ENCODE results near the gene RBM19.

The RBM19 gene

DNA sequence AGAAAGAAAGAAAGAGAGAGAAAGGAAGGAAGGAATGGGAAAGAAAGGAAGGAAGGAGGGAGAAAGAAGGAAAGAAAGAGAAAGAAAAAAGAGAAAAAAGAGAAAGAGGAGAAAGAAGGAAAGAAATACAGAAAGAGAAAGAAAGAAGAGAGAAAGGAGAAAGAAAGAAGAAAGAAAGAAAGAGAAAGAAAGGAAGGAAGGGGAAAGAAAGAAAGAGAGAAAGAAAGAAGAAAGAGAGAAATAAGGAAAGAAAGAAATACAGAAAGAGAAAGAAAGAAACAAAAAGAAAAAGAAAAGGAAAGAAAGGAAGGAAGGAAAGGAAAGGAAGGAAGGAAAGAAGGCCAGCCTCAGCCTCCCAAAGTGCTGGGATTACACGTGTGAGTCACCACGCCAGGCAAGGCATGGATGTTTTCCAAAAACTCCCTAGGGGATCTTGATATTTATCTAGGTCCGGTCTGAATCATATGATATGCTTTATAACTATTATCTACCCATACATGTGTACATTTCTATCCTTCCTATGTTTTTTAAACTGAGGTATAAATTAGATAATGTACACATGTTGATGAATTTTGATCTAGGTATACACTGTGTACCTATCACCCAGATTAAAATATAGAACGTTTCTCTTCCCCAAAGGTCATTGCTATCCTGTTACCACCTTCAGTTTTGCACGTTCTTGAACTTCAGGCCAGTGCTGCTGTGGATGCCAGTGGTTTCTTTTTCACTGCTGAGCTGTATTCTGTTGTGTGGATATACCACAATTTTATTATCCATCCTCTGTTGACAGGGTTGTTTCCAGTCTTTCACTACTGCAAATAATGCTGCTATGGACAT is 177.9 kb downstream of the RBM19 start:
- H3K36me3 Mint-ChIP-seq = peaks cover 3% of the 10 kb centered on the region
- no peaks in the 10 kb centered on the region for H3K4me1 Mint-ChIP-seq
- H3K27me3 Mint-ChIP-seq = no peaks in the 10 kb centered on the region
- H3K27ac Mint-ChIP-seq = no peak overlapping the region
- peaks cover 8% of the 10 kb centered on the region for H3K9me3 Mint-ChIP-seq
- DNase-seq (ENCODE audit: low spot score in 2 of 2) (no peak), ATAC-seq (ENCODE audit: low read depth) (no peak)
- no peak overlapping the region for H3K4me3 Mint-ChIP-seq

DNA sequence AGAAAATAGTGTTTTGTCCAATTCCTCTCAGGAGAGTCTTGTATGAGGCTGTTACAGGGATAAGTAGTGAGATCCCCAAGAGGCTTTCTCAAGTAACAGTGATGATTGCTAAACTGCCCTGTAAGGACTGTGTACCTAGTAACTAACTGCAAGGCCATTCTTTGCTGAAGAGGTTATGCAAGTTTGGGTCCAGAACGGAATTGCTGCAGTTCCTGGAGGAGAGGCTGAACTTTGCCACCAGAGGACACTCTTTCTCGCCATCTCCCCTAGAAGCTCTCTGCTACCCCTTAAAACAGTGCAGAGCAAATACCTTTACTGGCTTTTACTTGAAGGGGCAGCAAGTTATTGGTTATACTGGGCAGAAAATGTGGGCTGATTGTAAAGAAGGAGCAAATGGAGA is 180.0 kb downstream of the RBM19 start:
- no peak overlapping the region for H3K27ac Mint-ChIP-seq
- H3K36me3 Mint-ChIP-seq = peaks cover 3% of the 10 kb centered on the region
- no peaks in the 10 kb centered on the region for H3K4me1 Mint-ChIP-seq
- ATAC-seq (ENCODE audit: low read depth) (no peak), DNase-seq (ENCODE audit: low spot score in 2 of 2) (no peak)
- peaks cover 11% of the 10 kb centered on the region for H3K9me3 Mint-ChIP-seq
- H3K4me3 Mint-ChIP-seq = no peak overlapping the region
- peaks cover 7% of the 10 kb centered on the region for H3K27me3 Mint-ChIP-seq

DNA sequence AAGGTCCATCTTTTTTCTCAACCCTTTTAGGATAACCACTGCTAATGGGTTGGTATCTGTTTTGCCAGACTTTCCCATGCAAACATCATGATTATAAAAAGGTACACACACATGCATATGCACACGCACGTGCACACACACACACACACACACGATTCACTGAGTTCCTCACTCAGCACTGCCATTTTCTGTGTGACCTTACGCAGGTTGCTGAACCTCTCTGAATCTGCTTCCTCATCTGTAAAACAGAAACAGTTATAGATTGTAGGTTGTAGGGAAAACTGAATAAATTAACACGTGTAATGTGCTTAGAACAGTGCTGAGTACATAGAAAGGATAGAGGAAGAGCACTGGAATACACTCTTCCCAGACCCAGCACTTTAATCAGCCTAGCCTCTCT is 182.3 kb downstream of the RBM19 start:
- peaks cover 2% of the 10 kb centered on the region for H3K36me3 Mint-ChIP-seq
- no peak overlapping the region for H3K27ac Mint-ChIP-seq
- DNase-seq (ENCODE audit: low spot score in 2 of 2) = no peak
- no peaks in the 10 kb centered on the region for H3K4me1 Mint-ChIP-seq
- peaks cover 10% of the 10 kb centered on the region for H3K9me3 Mint-ChIP-seq
- ATAC-seq (ENCODE audit: low read depth) = no peak
- peaks cover 18% of the 10 kb centered on the region for H3K27me3 Mint-ChIP-seq
- no peak overlapping the region for H3K4me3 Mint-ChIP-seq

DNA sequence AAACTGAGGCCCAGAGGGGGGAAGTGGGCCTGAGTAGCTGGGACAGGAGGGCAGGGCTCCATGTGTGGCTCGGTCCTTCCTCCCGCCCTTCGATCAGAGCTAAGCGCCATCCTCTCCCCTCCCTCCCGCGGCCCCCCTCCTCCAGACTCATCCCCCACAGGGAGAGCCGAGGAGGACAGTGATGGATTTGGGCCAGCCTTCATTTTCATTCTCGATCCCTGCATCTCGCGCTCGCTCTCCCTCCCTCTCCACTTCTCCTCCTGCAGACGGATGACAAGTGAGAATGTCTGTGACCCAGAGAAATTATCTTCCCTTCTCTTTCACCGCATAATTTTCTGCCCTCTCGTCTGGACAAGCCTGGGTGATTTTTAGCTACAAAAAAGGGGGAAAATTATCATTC is 183.3 kb downstream of the RBM19 start:
- Mint-ChIP-seq H3K36me3 (no peaks in the 10 kb centered on the region), H3K4me3 (no peak overlapping the region), H3K27me3 (peaks cover 20% of the 10 kb centered on the region), H3K4me1 (no peaks in the 10 kb centered on the region), H3K9me3 (peaks cover 7% of the 10 kb centered on the region), H3K27ac (no peak overlapping the region)
- ATAC-seq (ENCODE audit: low read depth) = no peak
- DNase-seq (ENCODE audit: low spot score in 2 of 2) = no peak

DNA sequence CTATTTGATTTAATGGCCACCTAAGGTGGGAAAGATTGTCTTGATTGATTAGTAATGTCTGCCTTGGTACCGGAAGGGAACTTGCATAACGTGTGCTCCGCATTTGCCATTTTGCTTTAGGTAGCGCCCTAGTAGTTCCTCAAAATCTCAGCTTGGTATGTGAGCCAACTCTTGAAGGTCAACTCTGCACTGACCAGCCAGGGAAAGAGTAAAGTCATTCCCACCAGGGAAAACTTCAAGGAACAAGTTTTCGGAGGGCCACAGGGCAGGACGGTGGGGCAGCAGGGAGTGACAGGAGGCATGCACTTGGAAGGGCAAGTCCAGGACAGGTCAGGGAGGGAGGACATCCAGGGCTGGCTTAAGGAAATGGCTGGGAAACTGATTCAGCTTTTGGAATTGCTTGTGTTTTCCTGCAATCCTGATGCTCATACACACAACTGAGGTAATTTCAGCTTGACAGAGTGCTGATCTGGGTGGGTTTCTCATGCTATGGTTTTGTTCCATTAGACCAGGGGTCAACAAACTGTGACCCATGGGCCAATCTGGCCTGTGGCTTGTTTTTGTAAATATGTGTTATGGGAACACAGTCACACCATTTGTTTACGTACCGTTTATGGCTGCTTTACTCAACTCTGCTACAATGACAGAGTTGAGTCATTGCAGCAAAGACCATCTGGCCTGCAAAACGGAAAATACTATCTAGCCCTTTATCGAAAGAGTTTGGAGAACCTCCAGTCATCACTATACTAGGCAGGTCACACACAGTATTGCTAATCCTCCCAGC is 184.5 kb downstream of the RBM19 start:
- Mint-ChIP-seq H3K4me3 (no peak overlapping the region), H3K27ac (no peak overlapping the region), H3K27me3 (peaks cover 25% of the 10 kb centered on the region), H3K4me1 (no peaks in the 10 kb centered on the region), H3K36me3 (no peaks in the 10 kb centered on the region), H3K9me3 (peaks cover 4% of the 10 kb centered on the region)
- no peak for DNase-seq (ENCODE audit: low spot score in 2 of 2)
- no peak for ATAC-seq (ENCODE audit: low read depth)

DNA sequence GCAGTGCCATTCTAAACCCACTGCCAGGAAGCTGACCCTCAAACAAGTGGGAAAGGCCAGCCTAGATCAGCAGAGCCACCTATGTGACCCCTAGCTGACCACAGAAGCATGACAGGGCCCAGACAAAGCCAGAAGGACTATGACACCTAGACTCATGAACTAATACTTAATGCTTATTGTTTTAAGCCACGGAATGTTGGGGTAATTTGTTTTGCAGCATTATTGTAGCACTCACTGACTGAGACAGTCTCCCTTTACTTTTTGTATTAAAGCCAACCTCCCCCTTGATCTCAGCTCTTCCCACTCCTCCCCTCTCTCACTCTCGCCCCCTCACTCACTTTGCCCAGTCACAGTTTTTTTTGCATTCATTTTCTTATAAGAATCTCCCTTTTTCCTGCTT is 186.4 kb downstream of the RBM19 start:
- Mint-ChIP-seq H3K4me3 (no peak overlapping the region), H3K27ac (no peak overlapping the region), H3K36me3 (no peaks in the 10 kb centered on the region), H3K4me1 (no peaks in the 10 kb centered on the region), H3K9me3 (peaks cover 4% of the 10 kb centered on the region), H3K27me3 (peaks cover 25% of the 10 kb centered on the region)
- ATAC-seq (ENCODE audit: low read depth) (no peak), DNase-seq (ENCODE audit: low spot score in 2 of 2) (no peak)

DNA sequence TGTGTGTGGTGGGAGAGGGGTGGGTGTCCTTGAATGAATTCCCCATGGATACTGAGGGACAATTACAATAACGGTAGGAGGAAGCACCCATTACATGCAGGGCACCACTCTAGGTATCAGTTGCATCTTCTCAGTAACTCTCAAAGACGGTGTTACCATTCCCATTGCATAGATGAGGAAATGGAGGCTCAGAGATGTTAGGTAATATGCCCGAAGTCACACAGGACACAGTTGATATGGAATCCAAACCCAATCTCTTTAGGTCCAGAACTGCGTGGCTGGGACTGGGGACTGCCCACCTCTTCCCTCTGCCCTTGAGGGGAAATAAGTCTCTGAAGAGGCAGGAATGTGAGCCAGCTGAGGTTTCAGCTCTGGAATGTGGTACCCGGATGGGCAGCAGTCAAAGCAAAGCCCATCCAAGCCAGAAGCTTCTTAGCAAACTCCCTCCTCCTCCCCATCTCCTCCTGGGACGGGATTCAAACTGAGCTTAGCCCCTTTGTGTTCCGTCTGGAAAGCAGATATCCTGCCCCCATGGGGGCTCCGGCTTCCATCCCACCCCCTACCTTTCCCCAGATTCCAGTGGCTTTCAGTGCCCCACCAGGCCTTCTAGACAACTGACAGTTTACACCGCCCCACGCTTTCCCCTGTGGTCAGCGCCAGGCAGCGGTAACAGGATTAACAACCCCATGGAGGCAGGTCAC is 187.5 kb downstream of the RBM19 start:
- peaks cover 26% of the 10 kb centered on the region for H3K27me3 Mint-ChIP-seq
- H3K4me1 Mint-ChIP-seq = no peaks in the 10 kb centered on the region
- no peak overlapping the region for H3K27ac Mint-ChIP-seq
- no peaks in the 10 kb centered on the region for H3K36me3 Mint-ChIP-seq
- DNase-seq (ENCODE audit: low spot score in 2 of 2) = no peak
- no peak for ATAC-seq (ENCODE audit: low read depth)
- peaks cover 4% of the 10 kb centered on the region for H3K9me3 Mint-ChIP-seq
- H3K4me3 Mint-ChIP-seq = no peak overlapping the region

DNA sequence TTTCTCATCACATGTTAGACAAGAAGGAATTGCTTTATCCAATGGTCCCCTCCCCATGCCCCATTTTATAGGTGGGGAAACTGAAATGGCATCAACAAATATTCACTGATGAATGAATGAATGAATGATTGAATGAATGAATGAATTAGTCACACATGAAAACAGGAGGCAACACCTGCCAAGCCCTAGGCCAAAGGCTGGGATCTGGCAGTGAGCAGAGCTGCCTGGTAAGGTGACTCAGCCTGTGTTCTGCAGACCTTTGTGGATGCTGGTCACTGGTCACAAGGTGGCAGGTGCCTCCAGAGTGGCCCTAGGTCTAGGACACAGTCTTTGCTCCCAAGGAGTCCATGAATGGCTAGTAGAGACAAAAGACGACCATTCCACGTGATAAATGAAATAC is 188.4 kb downstream of the RBM19 start:
- Mint-ChIP-seq H3K36me3 (no peaks in the 10 kb centered on the region), H3K27ac (no peak overlapping the region)

DNA sequence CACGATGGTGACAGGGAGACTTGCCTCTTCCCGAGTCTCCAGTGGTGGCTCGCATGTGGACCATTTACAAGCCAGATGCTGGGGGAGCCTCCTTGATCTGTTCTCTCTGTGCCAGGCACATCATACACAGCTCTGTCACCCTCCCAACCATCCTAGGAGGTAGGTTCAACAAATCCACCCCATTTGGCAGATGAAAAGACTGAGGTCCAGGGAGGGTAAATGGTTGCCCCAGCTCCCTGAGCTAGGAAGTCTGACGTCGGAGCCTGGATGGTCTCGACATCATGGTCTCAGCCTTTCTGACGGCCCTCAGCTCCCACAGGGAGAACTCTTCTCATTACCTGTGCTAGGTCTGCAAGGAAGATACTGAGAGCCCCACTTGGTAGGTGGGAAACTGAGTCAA is 189.6 kb downstream of the RBM19 start:
- peaks cover 1% of the 10 kb centered on the region for H3K36me3 Mint-ChIP-seq
- ATAC-seq (ENCODE audit: low read depth) = no peak
- H3K4me3 Mint-ChIP-seq = no peak overlapping the region
- no peak for DNase-seq (ENCODE audit: low spot score in 2 of 2)
- H3K9me3 Mint-ChIP-seq = peaks cover 6% of the 10 kb centered on the region
- no peaks in the 10 kb centered on the region for H3K4me1 Mint-ChIP-seq
- no peak overlapping the region for H3K27ac Mint-ChIP-seq
- H3K27me3 Mint-ChIP-seq = peaks cover 27% of the 10 kb centered on the region

More for the DNA sequence above, 188.4 kb downstream of the RBM19 start:
- Mint-ChIP-seq H3K9me3 (peaks cover 4% of the 10 kb centered on the region), H3K4me1 (no peaks in the 10 kb centered on the region), H3K27me3 (peaks cover 25% of the 10 kb centered on the region), H3K4me3 (no peak overlapping the region)
- ATAC-seq (ENCODE audit: low read depth) (no peak), DNase-seq (ENCODE audit: low spot score in 2 of 2) (no peak)

DNA sequence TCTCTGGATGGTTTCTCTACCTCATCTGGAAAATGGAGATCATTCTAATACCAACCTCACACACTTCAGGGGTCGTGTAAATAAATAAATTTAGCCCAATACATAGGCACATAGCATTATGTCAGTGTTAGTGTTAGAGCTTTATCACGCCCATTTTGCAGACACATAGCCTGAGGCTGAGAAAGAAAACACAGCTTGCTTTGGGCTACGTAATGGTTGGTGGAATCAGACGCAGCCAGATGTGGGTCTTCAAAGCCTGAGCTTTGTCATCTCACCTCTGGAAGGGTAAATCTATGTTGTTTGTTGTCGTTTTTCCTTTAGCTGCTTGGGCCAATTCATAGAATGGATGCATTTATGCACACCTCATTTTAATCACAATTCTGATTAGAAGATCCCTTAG is 191.6 kb downstream of the RBM19 start:
- no peak overlapping the region for H3K27ac Mint-ChIP-seq
- H3K9me3 Mint-ChIP-seq = peaks cover 3% of the 10 kb centered on the region
- ATAC-seq (ENCODE audit: low read depth) (no peak), DNase-seq (ENCODE audit: low spot score in 2 of 2) (no peak)
- no peaks in the 10 kb centered on the region for H3K4me1 Mint-ChIP-seq
- H3K36me3 Mint-ChIP-seq = peaks cover 1% of the 10 kb centered on the region
- H3K27me3 Mint-ChIP-seq = peaks cover 19% of the 10 kb centered on the region
- H3K4me3 Mint-ChIP-seq = no peak overlapping the region

DNA sequence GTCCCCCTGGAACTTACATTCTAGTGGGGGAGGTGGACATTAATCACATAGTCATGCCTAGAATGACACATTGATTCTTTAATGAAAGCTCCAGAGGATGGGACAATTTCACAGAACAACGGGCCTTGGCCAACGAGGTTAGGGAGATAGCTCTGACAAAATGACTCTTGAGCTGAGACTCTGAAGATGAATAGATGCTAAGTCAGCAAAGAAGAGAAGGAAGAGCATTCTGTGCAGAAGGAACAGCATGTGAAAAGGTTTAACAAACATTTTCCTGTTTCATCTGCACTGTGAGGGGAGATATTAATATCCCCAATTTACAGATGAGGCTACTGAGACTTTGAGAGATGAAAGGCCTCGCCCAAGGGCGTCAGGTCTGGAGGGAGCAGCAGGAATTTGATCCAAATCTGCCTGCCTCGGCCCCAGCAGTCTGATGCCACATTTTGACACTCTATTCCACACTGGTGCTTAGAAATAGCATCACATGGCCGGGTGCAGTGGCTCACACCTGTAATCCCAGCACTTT is 193.6 kb downstream of the RBM19 start:
- no peak for DNase-seq (ENCODE audit: low spot score in 2 of 2)
- Mint-ChIP-seq H3K4me1 (no peaks in the 10 kb centered on the region), H3K36me3 (peaks cover 1% of the 10 kb centered on the region), H3K4me3 (no peak overlapping the region), H3K9me3 (peaks cover 2% of the 10 kb centered on the region), H3K27ac (no peak overlapping the region), H3K27me3 (peaks cover 13% of the 10 kb centered on the region)
- ATAC-seq (ENCODE audit: low read depth) = no peak

DNA sequence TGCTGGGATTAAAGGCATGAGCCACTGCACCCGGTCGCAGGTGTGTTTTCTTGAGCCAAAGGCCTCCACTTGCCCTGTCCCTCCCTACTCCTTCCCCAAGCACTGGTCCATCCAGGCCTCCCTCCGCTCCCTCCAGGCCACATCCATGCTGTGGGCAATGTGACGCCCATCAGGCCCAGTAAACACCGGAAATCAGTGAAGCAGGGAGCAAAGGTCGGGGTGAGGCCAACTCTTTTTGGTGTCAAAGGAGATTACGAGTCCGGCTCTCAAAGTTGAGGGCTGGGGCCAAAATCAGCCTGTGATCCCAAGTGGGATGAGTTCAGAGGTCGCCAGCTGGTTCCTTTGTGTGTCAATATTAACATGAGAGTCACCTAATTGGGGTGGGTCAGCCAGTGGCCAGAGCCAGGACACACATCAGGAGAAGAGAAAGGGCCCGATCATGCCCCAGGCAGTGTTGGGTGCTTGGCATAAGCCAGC is 195.7 kb downstream of the RBM19 start:
- Mint-ChIP-seq H3K4me3 (no peak overlapping the region), H3K36me3 (peaks cover 3% of the 10 kb centered on the region), H3K4me1 (peaks cover 2% of the 10 kb centered on the region), H3K9me3 (peaks cover 6% of the 10 kb centered on the region), H3K27ac (no peak overlapping the region), H3K27me3 (peaks cover 15% of the 10 kb centered on the region)
- DNase-seq (ENCODE audit: low spot score in 2 of 2) (no peak), ATAC-seq (ENCODE audit: low read depth) (no peak)

DNA sequence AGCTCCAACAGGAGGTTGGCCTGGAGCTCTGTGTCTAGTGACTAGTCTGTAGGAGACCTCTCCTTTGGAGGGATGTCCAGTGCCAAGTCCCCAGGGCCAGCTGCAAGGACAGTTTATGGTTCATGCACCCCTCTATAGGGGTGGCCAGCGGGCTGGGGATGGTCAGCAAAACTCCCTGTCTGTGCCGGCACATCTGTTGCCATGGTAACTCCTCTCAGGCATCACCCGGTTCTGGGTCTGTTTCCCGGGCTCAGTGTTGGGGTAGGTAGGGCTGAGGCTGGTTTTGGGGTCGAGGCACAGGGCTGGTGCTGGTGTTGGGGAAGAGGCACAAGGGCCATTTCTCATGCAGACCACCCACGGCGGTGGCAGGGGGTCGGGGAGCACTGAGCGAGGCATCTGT is 196.8 kb downstream of the RBM19 start:
- peaks cover 2% of the 10 kb centered on the region for H3K4me1 Mint-ChIP-seq
- ATAC-seq (ENCODE audit: low read depth) = no peak

DNA sequence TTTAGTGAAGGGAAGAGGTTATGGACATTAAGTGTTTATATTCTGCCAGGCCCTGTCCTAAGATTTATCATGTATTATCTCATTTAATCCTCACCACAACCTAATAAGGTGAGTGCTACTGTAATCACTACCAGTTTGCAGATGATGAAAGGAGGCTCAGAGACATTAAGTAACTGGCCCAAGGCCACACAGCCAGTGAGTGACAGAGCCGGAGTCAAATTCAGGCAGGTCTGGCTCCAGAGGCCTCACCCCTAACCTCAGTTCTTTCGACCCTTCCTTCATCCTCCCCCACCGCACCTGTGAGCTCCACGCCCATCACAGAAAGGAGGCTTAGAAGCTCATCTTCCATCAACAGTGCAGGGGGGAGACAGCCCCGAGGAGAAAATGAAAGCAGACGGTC is 197.3 kb downstream of the RBM19 start:
- ATAC-seq (ENCODE audit: low read depth) (no peak), DNase-seq (ENCODE audit: low spot score in 2 of 2) (no peak)
- no peak overlapping the region for H3K27ac Mint-ChIP-seq
- peaks cover 9% of the 10 kb centered on the region for H3K9me3 Mint-ChIP-seq
- no peak overlapping the region for H3K4me3 Mint-ChIP-seq
- H3K27me3 Mint-ChIP-seq = peaks cover 20% of the 10 kb centered on the region
- H3K36me3 Mint-ChIP-seq = peaks cover 3% of the 10 kb centered on the region
- peaks cover 2% of the 10 kb centered on the region for H3K4me1 Mint-ChIP-seq

More for the DNA sequence above, 196.8 kb downstream of the RBM19 start:
- Mint-ChIP-seq H3K27ac (no peak overlapping the region), H3K4me3 (no peak overlapping the region), H3K9me3 (peaks cover 9% of the 10 kb centered on the region), H3K27me3 (peaks cover 20% of the 10 kb centered on the region), H3K36me3 (peaks cover 3% of the 10 kb centered on the region)
- DNase-seq (ENCODE audit: low spot score in 2 of 2) = no peak
